Vagina (tissue), 2 donors: ENCODE measurements around the gene PARP2.

ENCODE experiments used
- CTCF ChIP-seq, 3 experiments: fragments of 450-650 bp in 2 of 3; fragments of 200-600 bp in 1 of 3; sonication (generic) in 1 of 3; IDR thresholded peaks; one replicate each; pipeline ENCODE4 v1.5.1; 2017 to 2019; ENCODE audit warnings: antibody characterized with exemption in 3 of 3, mild to moderate bottlenecking in 2 of 3, moderate library complexity in 2 of 3
- POLR2A ChIP-seq, 2 donors: fragments of 450-650 bp; IDR thresholded peaks; one replicate each; pipeline ENCODE4 v1.6.1; 2017; ENCODE audit warnings: antibody characterized with exemption in 2 of 2, mild to moderate bottlenecking in 2 of 2, moderate library complexity in 2 of 2

DNA sequence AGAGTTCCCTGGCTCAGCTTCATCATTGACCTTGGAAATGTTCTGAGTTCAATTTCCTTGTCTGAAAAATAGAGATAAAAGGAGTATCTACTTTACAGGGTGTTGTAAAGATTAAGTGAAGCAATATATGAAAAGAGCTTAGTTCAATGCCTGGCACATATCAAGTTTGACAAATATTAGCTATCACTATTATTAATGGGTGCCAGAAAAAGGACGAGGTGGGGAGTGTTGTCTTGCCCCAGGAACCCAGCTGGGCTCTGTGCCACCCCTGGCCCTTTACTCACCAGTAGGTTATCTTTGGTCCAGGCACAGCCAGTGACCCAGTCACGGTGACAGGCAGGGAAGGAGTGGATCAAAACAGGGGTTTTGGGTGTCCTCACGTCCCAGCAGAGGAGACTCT lies 32.0 kb downstream of the PARP2 start:
- TF ChIP-seq CTCF (IDR thresholded peaks at IDR 0.05) (no peak), POLR2A (IDR thresholded peaks at IDR 0.05) (no peak)
